Heart right ventricle (tissue), 16 donors: ENCODE results near the gene KIF5A. TPM values are rescaled to one million over a fixed set of nuclear protein-coding genes. Genes with fewer than 3 reads are reported as not detected.

ENCODE experiments used
- ATAC-seq, 8 donors: fragments of 200-7000 bp; cut with Tn5 transposase; one replicate each; pipeline ENCODE4 v1.9.1; 2020; ENCODE audit warnings: mild to moderate bottlenecking in 8 of 8, moderate library complexity in 8 of 8, moderate number of reproducible peaks in 1 of 8
- DNase-seq, 2 donors: peaks; one replicate each; pipeline ENCODE4 v3.0.0-alpha.2; 2020
- H3K27ac ChIP-seq, 10 donors: fragments of 200-600 bp; sonication (generic) in 2 of 10; one replicate each; pipeline versions ENCODE4 v1.5.0 to v1.8.0; 2020 to 2022; ENCODE audit warnings: mild to moderate bottlenecking in 3 of 10
- H3K27me3 ChIP-seq, 7 donors: fragments of 200-600 bp; one replicate each; pipeline ENCODE4 v1.8.0; 2021 to 2022; ENCODE audit warnings: mild to moderate bottlenecking in 2 of 7
- H3K36me3 ChIP-seq, 9 donors: fragments of 200-600 bp; sonication (generic) in 1 of 9; one replicate each; pipeline versions ENCODE4 v1.5.0 to v1.8.0; 2020 to 2022; ENCODE audit warnings: mild to moderate bottlenecking in 2 of 9
- H3K4me1 ChIP-seq, 9 donors: fragments of 200-600 bp; sonication (generic) in 1 of 9; one replicate each; pipeline versions ENCODE4 v1.5.0 to v1.8.0; 2020 to 2022; ENCODE audit warnings: mild to moderate bottlenecking in 4 of 9
- H3K4me3 ChIP-seq, 10 donors: fragments of 200-600 bp; sonication (generic) in 2 of 10; one replicate each; pipeline versions ENCODE4 v1.5.0 to v1.8.0; 2020 to 2022; ENCODE audit warnings: mild to moderate bottlenecking in 7 of 10, moderate library complexity in 2 of 10
- H3K9me3 ChIP-seq, 11 donors: fragments of 200-600 bp in 10 of 11; sonication (generic) in 2 of 11; one replicate each; pipeline versions ENCODE4 v1.5.0 to v1.8.0; 2013 to 2022; ENCODE audit warnings: mild to moderate bottlenecking in 2 of 11, control low read depth in 1 of 11, moderate library complexity in 1 of 11
- CTCF ChIP-seq, 9 donors: fragments of 200-600 bp; sonication (generic) in 2 of 9; IDR thresholded peaks; one replicate each; pipeline versions ENCODE4 v1.5.0 to v1.8.0; 2021 to 2022; ENCODE audit warnings: antibody characterized with exemption in 9 of 9, mild to moderate bottlenecking in 5 of 9, moderate library complexity in 1 of 9
- WGBS, 2 donors: extraction: QIAGEN DNeasy Blood & Tissue Kit; methylation state at CpG; one replicate each; pipeline ENCODE4 v1.1.7; 2013; ENCODE audit warnings: inconsistent platforms in 1 of 2; 5-methylcytosine and 5-hydroxymethylcytosine counted together
- intact Hi-C, 10 donors: fragments of 100-400 bp; cut with DNase I; formaldehyde crosslinking; loops; one replicate each; pipeline versions ENCODE4 v1.11.1 to v1.14.2; 2022
- polyA plus RNA-seq, 2 donors: library from polyadenylated mRNA; stranded (reverse); fragments of 200-250 nt; gene quantifications; one replicate each; pipeline ENCODE4 v1.2.3, GENCODE V29; 2013
- total RNA-seq, 10 donors: library from RNA; stranded (reverse); fragmentation: NEBNext Ultra II Directional in 3 of 10; extraction: Animal tissue kit (Norgen Biotek cat#: 25700) in 3 of 10; gene quantifications; one replicate each; pipeline versions ENCODE4 v1.2.1 to v1.2.4, GENCODE V29; 2021 to 2023
- donor health status: Arrhythmogenic right ventricular cardiomyopathy.
- donor health status: ischemic (EF 13 %, LVEDD 7.1; RV severe dilation, severe dysfunction).
- donor health status: healthy with polysubstance abuse.
- donor health status: DM: no; HTN: yes; CAD: no.
- donor health status: DM: no; HTN: no; CAD: no.
- donor health status: ischemic (EF 25% LVEDD 6.9; RV normal size, moderate dysfunction).
- donor health status: ischemic (EF 25% LVEDD 5.7; RV mildly dilated, moderate dysfunction).
- donor health status: healthy.
- donor health status: DM: yes; HTN: yes; CAD: no.
- donor health status: Ischemic cardiomyopathy.
- donor health status: ischemic (EF 35%, LVEDD 5.7; RV mildly dilated, moderate dysfunction).
- donor health status: nonischemic (EF 11% LVEDD 7.7; RV severe dilation, severe dysfunction).
- donor health status: DM: yes; HTN: yes; CAD: no.
- donor health status: PGD.
- donor health status: ischemic (EF 29% LVEDD 5.4; RV normal size, mild dysfunction).
- donor health status: nonischemic (EF 23%, LVEDD 6.1; RV moderate dilation, normal function).

KIF5A gene
- total and polyA plus RNA-seq, 12 donors = 0.05 to 0.29 (median 0.07) TPM; not detected in 5

GRCh38 chr12:57514720-57515407 is 35.0 kb upstream of the KIF5A start:
- Histone ChIP-seq H3K27me3 (no peaks in the 10 kb centered on the region), H3K27ac (peak overlapping the region in 1 of 10 donors; percentile 33), H3K9me3 (no peaks in the 10 kb centered on the region), H3K4me1 (peaks cover 8 to 52% (median 34%) of the 10 kb centered on the region in 9 donors), H3K36me3 (peaks cover 0 to 88% (median 64%) of the 10 kb centered on the region in 9 donors), H3K4me3 (no peak overlapping the region)
- TF ChIP-seq CTCF (IDR thresholded peaks at IDR 0.05) = no peak
- intact Hi-C loops = loop anchor here in 2 of 10 donors (2.0 to 5.0 kb wide), 2 partner anchors 26 to 228 kb away; partner anchors contain the start of gene MARS1 (in 1 of the 2)
- DNase-seq = no peak
- no peak for ATAC-seq
- WGBS, 2 donors = 78 to 83% methylated on average over 9 of the region's 9 CpGs

GRCh38 chr12:57515408-57515933 is 34.4 kb upstream of the KIF5A start:
- intact Hi-C loops = loop anchor here in 2 of 10 donors (2.0 to 5.0 kb wide), 2 partner anchors 27 to 228 kb away; partner anchors contain the start of gene MARS1 (in 1 of the 2)

GRCh38 chr12:57515934-57516541 is 33.8 kb upstream of the KIF5A start:
- Histone ChIP-seq H3K27ac (peak overlapping the region in 2 of 10 donors; percentile 33 to 99), H3K27me3 (no peaks in the 10 kb centered on the region), H3K4me3 (no peak overlapping the region), H3K36me3 (peaks cover 0 to 77% (median 64%) of the 10 kb centered on the region in 9 donors), H3K9me3 (no peaks in the 10 kb centered on the region), H3K4me1 (peaks cover 8 to 56% (median 38%) of the 10 kb centered on the region in 9 donors)
- no peak for TF ChIP-seq CTCF (IDR thresholded peaks at IDR 0.05)
- 76 to 80% methylated on average over 11 of the region's 11 CpGs for WGBS, 2 donors
- ATAC-seq = no peak
- intact Hi-C loops = loop anchor here in 2 of 10 donors (2.0 to 5.0 kb wide), 2 partner anchors 27 to 229 kb away; partner anchors contain the start of gene MARS1 (in 1 of the 2)
- DNase-seq = no peak

More at GRCh38 chr12:57515408-57515933, 34.4 kb upstream of the KIF5A start:
- ATAC-seq = no peak
- WGBS, 2 donors = 52 to 59% methylated on average over 3 of the region's 3 CpGs
- no peaks in the 10 kb centered on the region for H3K27me3 ChIP-seq
- no peak overlapping the region for H3K4me3 ChIP-seq
- no peaks in the 10 kb centered on the region for H3K9me3 ChIP-seq
- H3K36me3 ChIP-seq = peaks cover 0 to 82% (median 64%) of the 10 kb centered on the region in 9 donors
- peaks cover 8 to 52% (median 35%) of the 10 kb centered on the region in 9 donors for H3K4me1 ChIP-seq
- DNase-seq = no peak
- TF ChIP-seq CTCF (IDR thresholded peaks at IDR 0.05) = no peak
- H3K27ac ChIP-seq = peak overlapping the region in 1 of 10 donors; percentile 33

DNA sequence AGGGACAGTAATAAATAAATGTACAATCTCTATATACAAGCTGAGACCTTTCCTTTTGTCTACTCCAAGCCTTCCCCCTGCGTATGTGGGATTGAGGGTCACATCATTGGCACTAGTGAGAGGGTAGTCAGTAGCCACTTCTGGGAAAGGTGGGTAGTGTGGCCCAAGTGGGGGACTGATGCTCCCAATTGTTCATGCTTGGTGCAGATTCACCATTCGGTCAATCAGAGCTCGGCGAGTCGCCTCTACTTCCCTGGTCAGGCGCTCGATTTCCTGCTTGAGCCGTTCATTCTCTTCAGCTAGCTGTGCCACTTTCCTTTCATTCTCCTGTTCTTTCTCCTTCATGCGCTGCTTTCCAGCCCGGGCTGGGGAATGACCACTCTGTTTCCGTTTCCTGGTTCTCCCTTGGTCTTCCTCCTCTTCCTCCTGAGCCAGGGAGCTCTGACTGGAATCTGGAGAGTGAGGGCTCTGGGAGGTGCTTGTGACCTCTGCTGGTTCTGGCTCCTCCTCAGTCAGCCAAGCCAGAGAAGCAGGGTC is 33.2 kb upstream of the KIF5A start:
- no peaks in the 10 kb centered on the region for H3K9me3 ChIP-seq
- no peak for TF ChIP-seq CTCF (IDR thresholded peaks at IDR 0.05)
- WGBS, 2 donors = 81 to 86% methylated on average over 11 of the region's 11 CpGs
- H3K36me3 ChIP-seq = peaks cover 0 to 70% (median 58%) of the 10 kb centered on the region in 9 donors
- H3K4me3 ChIP-seq = no peak overlapping the region
- ATAC-seq = no peak
- H3K27ac ChIP-seq = peak overlapping the region in 8 of 10 donors; percentile 56 to 100 (median 99)
- H3K4me1 ChIP-seq = peaks cover 14 to 62% (median 45%) of the 10 kb centered on the region in 9 donors
- intact Hi-C loops = loop anchor here in 1 of 10 donors (5.0 kb wide), 1 partner anchor 229 kb away; no protein-coding TSS in a partner anchor
- DNase-seq = no peak
- no peaks in the 10 kb centered on the region for H3K27me3 ChIP-seq
